ENCODE measurements around the gene PRLH.

DNA sequence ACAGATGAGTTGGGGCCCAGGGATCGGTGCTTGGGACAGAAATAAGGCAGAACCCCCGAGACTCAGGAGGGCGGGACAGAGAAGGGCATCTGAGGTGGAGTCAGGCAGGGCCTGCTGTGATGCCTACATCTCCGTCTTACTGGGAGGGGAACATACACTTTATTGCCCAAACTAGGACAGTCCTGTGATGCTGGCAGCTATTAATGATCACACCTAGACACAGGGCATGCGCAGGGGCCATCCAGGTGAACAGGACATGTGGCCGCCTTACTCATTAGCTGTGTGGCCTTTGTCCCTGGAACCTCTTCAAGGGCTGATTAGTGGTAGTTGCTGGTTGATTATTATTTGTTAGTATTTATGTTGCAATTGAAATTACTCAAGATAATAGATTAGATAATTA lies 46.1 kb upstream of the PRLH start:
- no peak for TF ChIP-seq CTCF (IDR thresholded peaks at IDR 0.05; ENCODE audit: low read depth, low read length, missing input control)
- TF ChIP-seq MAX (IDR thresholded peaks at IDR 0.05) = peak; percentile 78
- peak; percentile 37 for TF ChIP-seq SP1 (IDR thresholded peaks at IDR 0.05)
- no peak for TF ChIP-seq EGR1 (IDR thresholded peaks at IDR 0.05; ENCODE audit: low read depth in 2 of 2)
- peak; percentile 69 for TF ChIP-seq REST (IDR thresholded peaks at IDR 0.05)
- TF ChIP-seq RAD21 (IDR thresholded peaks at IDR 0.05) = no peak
- peak; percentile 32 to 93 for TF ChIP-seq RXRA (IDR thresholded peaks at IDR 0.05)
- peak in 1 of 2 donors; percentile 63 for TF ChIP-seq JUND (IDR thresholded peaks at IDR 0.05)
- TF ChIP-seq GABPA (IDR thresholded peaks at IDR 0.05 in 1 of 2, conservative IDR thresholded peaks at IDR 0.05 in 1 of 2) = peak in 1 of 2 donors; percentile 33
- peak; percentile 76 for TF ChIP-seq FOXA1 (IDR thresholded peaks at IDR 0.05)
- TF ChIP-seq, protein P1, sequence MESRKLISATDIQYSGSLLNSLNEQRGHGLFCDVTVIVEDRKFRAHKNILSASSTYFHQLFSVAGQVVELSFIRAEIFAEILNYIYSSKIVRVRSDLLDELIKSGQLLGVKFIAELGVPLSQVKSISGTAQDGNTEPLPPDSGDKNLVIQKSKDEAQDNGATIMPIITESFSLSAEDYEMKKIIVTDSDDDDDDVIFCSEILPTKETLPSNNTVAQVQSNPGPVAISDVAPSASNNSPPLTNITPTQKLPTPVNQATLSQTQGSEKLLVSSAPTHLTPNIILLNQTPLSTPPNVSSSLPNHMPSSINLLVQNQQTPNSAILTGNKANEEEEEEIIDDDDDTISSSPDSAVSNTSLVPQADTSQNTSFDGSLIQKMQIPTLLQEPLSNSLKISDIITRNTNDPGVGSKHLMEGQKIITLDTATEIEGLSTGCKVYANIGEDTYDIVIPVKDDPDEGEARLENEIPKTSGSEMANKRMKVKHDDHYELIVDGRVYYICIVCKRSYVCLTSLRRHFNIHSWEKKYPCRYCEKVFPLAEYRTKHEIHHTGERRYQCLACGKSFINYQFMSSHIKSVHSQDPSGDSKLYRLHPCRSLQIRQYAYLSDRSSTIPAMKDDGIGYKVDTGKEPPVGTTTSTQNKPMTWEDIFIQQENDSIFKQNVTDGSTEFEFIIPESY (IDR thresholded peaks at IDR 0.05) = peak; percentile 73

All from liver (tissue), 3 donors.